ENCODE data around the gene CPT1B.
"Not testable (repeated sequence)": the region's sequence is repeated elsewhere in the genome, so short reads cannot be mapped to it uniquely, and the experiment has no call there.

Gene CPT1B

DNA sequence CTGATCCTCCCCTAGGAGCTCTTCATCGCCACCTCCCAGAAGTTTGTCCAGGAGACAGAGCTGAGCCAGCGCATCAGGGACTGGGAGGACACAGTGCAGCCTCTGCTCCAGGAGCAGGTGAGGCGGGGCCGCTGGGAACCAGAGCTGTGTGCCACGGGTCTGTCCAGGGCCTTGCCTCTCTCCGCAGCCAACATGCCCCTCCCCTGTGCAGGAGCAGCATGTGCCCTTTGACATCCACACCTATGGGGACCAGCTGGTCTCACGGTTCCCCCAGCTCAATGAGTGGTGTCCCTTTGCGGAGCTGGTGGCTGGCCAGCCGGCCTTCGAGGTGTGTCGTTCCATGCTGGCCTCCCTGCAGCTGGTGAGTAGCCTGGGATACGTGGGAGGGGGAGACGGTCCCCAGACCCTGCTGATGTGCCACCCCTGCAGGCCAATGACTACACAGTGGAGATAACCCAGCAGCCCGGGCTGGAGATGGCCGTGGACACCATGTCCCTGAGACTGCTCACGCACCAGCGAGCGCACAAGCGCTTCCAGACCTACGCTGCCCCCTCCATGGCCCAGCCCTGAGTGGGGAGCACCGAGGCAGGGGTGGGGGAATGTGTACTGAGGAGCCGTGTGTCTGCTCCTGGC lies 55.3 kb downstream of the CPT1B start:
- Histone ChIP-seq H3K36me3 (ENCODE audit: low read depth) (peaks cover 18% of the 10 kb centered on the region), H3K9me3 (ENCODE audit: severe bottlenecking) (no peaks in the 10 kb centered on the region), H3K4me1 (ENCODE audit: insufficient read depth, poor library complexity, severe bottlenecking) (no peaks in the 10 kb centered on the region), H3K4me3 (ENCODE audit: severe bottlenecking) (no peak overlapping the region), H3K27ac (ENCODE audit: poor library complexity, severe bottlenecking) (no peak overlapping the region), H3K27me3 (ENCODE audit: insufficient read depth, poor library complexity, severe bottlenecking) (no peaks in the 10 kb centered on the region)
- no peak for ATAC-seq (ENCODE audit: low read depth)
- DNase-seq (ENCODE audit: low spot score), result peak; percentile 52
- TF ChIP-seq, protein P1, sequence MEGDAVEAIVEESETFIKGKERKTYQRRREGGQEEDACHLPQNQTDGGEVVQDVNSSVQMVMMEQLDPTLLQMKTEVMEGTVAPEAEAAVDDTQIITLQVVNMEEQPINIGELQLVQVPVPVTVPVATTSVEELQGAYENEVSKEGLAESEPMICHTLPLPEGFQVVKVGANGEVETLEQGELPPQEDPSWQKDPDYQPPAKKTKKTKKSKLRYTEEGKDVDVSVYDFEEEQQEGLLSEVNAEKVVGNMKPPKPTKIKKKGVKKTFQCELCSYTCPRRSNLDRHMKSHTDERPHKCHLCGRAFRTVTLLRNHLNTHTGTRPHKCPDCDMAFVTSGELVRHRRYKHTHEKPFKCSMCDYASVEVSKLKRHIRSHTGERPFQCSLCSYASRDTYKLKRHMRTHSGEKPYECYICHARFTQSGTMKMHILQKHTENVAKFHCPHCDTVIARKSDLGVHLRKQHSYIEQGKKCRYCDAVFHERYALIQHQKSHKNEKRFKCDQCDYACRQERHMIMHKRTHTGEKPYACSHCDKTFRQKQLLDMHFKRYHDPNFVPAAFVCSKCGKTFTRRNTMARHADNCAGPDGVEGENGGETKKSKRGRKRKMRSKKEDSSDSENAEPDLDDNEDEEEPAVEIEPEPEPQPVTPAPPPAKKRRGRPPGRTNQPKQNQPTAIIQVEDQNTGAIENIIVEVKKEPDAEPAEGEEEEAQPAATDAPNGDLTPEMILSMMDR (IDR thresholded peaks at IDR 0.05; ENCODE audit: poor library complexity, severe bottlenecking), result no peak

DNA sequence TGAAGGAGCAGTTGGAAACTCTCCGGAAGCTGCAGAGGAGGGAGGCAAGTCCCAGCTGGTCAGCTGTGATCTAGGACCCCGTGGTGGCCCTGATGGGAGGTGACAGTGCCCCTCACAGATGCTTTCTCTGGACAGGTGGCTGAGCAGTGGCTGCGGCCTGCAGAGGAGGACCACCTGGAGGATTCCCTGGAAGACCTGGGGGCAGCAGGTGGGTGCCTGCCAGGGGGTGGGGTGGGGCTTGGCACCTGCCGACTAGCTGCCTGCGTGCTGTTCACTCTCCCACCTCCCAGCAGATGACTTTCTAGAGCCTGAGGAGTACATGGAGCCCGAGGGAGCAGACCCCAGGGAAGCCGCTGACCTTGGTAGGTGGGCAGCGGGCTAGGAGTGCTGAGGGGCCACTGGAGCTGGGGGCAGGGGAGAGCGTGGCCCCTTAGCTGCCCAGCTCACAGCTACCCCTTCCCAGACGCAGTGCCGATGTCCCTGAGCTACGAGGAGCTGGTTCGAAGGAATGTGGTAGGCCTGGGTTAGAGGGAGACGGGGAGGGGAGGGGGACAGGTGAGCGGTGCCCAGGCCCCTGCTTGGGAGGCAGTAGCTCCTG lies 55.9 kb downstream of the CPT1B start:
- ATAC-seq (ENCODE audit: low read depth) (no peak), DNase-seq (ENCODE audit: low spot score) (no peak)
- TF ChIP-seq, protein P1 (IDR thresholded peaks at IDR 0.05; ENCODE audit: poor library complexity, severe bottlenecking), result no peak
- no peak overlapping the region for H3K4me3 ChIP-seq (ENCODE audit: severe bottlenecking)
- peaks cover 24% of the 10 kb centered on the region for H3K36me3 ChIP-seq (ENCODE audit: low read depth)
- no peaks in the 10 kb centered on the region for H3K27me3 ChIP-seq (ENCODE audit: insufficient read depth, poor library complexity, severe bottlenecking)
- no peaks in the 10 kb centered on the region for H3K4me1 ChIP-seq (ENCODE audit: insufficient read depth, poor library complexity, severe bottlenecking)
- no peaks in the 10 kb centered on the region for H3K9me3 ChIP-seq (ENCODE audit: severe bottlenecking)
- no peak overlapping the region for H3K27ac ChIP-seq (ENCODE audit: poor library complexity, severe bottlenecking)

DNA sequence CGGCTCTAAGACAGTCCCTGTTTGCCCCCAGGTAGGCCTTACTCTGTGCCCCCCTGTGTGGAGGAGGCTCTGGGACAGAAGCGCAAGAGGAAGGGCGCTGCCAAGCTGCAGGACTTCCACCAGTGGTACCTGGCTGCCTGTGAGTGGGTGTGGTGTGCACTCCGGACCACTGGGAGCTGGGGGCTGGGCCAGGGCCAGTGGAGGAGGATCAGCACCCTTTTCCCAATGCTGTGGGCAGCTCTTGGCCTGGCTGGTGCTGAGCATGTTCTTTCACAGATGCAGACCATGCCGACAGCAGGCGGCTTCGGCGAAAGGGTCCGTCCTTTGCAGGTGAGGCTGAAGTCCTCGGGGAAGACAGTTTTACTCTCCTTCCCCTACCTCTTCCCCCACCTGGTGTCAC lies 56.5 kb downstream of the CPT1B start:
- ATAC-seq (ENCODE audit: low read depth), result no peak
- no peaks in the 10 kb centered on the region for H3K27me3 ChIP-seq (ENCODE audit: insufficient read depth, poor library complexity, severe bottlenecking)
- DNase-seq (ENCODE audit: low spot score), result no peak
- TF ChIP-seq, protein P1 (IDR thresholded peaks at IDR 0.05; ENCODE audit: poor library complexity, severe bottlenecking), result no peak
- no peak overlapping the region for H3K27ac ChIP-seq (ENCODE audit: poor library complexity, severe bottlenecking)
- H3K36me3 ChIP-seq (ENCODE audit: low read depth), result peaks cover 29% of the 10 kb centered on the region
- H3K9me3 ChIP-seq (ENCODE audit: severe bottlenecking), result no peaks in the 10 kb centered on the region
- H3K4me1 ChIP-seq (ENCODE audit: insufficient read depth, poor library complexity, severe bottlenecking), result no peaks in the 10 kb centered on the region
- H3K4me3 ChIP-seq (ENCODE audit: severe bottlenecking), result no peak overlapping the region

DNA sequence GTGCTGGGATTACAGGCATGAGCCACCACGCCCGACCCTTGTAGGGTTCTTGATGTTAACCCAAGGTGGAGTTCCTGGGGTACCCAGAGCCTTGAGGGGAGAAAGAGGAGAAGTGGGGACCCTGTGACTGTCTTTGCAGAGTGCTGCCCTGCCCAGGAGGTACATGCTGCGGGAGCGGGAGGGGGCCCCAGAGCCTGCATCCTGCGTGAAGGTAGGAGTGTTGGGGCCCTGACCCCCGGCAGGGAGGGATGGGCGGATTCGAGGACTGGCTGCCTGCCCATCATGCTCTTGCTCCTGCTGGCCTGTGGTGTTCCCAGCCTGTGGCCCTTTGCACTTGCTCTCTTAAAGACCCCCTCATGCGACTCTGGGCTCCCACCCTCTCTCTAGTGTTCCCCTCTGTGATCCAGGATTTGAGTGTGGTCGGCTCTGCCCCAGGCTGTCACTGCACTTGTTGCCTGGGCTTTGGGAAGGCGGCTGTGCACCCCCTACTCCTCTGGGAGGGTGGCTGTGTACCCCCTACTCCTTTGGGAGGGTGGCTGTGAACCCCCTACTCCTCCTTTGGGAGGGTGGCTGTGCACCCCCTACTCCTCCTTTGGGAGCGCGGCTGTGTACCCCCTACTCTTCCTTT lies 57.3 kb downstream of the CPT1B start:
- Histone ChIP-seq H3K9me3 (ENCODE audit: severe bottlenecking) (no peaks in the 10 kb centered on the region), H3K4me3 (ENCODE audit: severe bottlenecking) (no peak overlapping the region), H3K27ac (ENCODE audit: poor library complexity, severe bottlenecking) (no peak overlapping the region), H3K4me1 (ENCODE audit: insufficient read depth, poor library complexity, severe bottlenecking) (no peaks in the 10 kb centered on the region), H3K27me3 (ENCODE audit: insufficient read depth, poor library complexity, severe bottlenecking) (no peaks in the 10 kb centered on the region), H3K36me3 (ENCODE audit: low read depth) (peaks cover 33% of the 10 kb centered on the region)
- TF ChIP-seq, protein P1 (IDR thresholded peaks at IDR 0.05; ENCODE audit: poor library complexity, severe bottlenecking), result no peak
- no peak for DNase-seq (ENCODE audit: low spot score)
- ATAC-seq (ENCODE audit: low read depth), result no peak

DNA sequence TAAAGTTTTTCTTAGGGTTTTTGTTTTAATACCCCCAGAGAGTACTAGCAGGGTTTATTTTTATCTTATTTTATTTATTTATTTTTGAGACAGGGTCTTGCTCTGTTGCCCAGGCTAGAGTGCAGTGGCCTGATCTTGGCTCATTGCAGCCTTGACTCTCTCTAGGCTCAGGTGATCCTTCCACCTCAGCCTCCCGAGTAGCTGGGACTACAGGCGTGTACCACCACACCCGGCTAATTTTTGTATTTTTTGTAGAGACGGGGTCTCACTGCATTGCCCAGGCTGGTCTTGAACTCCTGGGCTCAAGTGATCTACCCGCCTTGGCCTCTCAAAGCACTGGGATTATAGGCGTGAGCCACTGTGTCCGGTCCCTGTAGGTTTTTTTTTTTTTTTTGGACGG lies 58.0 kb downstream of the CPT1B start:
- H3K9me3 ChIP-seq (ENCODE audit: severe bottlenecking); DNase-seq (ENCODE audit: low spot score); H3K4me3 ChIP-seq (ENCODE audit: severe bottlenecking); ATAC-seq (ENCODE audit: low read depth); H3K27me3 ChIP-seq (ENCODE audit: insufficient read depth, poor library complexity, severe bottlenecking); H3K27ac ChIP-seq (ENCODE audit: poor library complexity, severe bottlenecking); H3K4me1 ChIP-seq (ENCODE audit: insufficient read depth, poor library complexity, severe bottlenecking): not testable (repeated sequence)
- peaks cover 33% of the 10 kb centered on the region for H3K36me3 ChIP-seq (ENCODE audit: low read depth)

Measured in RWPE2 (cell line).